Gastrocnemius medialis (tissue), 4 donors: ENCODE measurements around the gene USF3. TPM values are rescaled to one million over a fixed set of nuclear protein-coding genes. Genes with fewer than 3 reads are reported as not detected.

Source experiments
- ATAC-seq, 2 donors: fragments of 150-250 bp; one replicate each; pipeline ENCODE4 v1.9.1; 2016
- DNase-seq, 2 donors: peaks; one replicate each; pipeline ENCODE4 v3.0.0-alpha.2; 2019
- H3K27ac ChIP-seq, 4 donors: fragments of 200-600 bp; sonication (generic); 1 replicate in 1 of 4; 2 replicates in 3 of 4; pipeline ENCODE4 v1.5.1; 2016 to 2018; ENCODE audit warnings: mild to moderate bottlenecking in 2 of 4, moderate library complexity in 1 of 4
- H3K27me3 ChIP-seq, 3 donors: fragments of 200-600 bp; sonication (generic) in 2 of 3; 1 replicate in 1 of 3; 2 replicates in 2 of 3; pipeline versions ENCODE4 v1.5.1 to v1.6.0; 2016 to 2019; ENCODE audit warnings: mild to moderate bottlenecking in 1 of 3, moderate library complexity in 1 of 3
- H3K36me3 ChIP-seq, 2 donors: fragments of 200-600 bp; sonication (generic) in 1 of 2; one replicate each; pipeline ENCODE4 v1.5.1; 2017 to 2018
- H3K4me1 ChIP-seq, 2 donors: fragments of 200-600 bp; sonication (generic) in 1 of 2; one replicate each; pipeline ENCODE4 v1.5.1; 2016 to 2017; ENCODE audit warnings: mild to moderate bottlenecking in 2 of 2
- H3K4me3 ChIP-seq, 4 donors: fragments of 200-600 bp; sonication (generic) in 3 of 4; 1 replicate in 1 of 4; 2 replicates in 3 of 4; pipeline ENCODE4 v1.5.1; 2016 to 2019; ENCODE audit warnings: mild to moderate bottlenecking in 2 of 4
- H3K9me3 ChIP-seq, 3 donors: fragments of 200-600 bp; sonication (generic) in 2 of 3; 1 replicate in 1 of 3; 2 replicates in 2 of 3; pipeline ENCODE4 v1.5.1; 2016 to 2019
- POLR2A ChIP-seq, 2 donors: fragments of 450-650 bp; IDR thresholded peaks; one replicate each; pipeline ENCODE4 v1.6.1; 2017; ENCODE audit warnings: antibody characterized with exemption in 2 of 2, mild to moderate bottlenecking in 2 of 2, moderate library complexity in 2 of 2
- in situ Hi-C, 4 donors: fragments of 200-750 bp; cut with MboI; loops; one replicate each; pipeline versions ENCODE4 v1.15.0 to v1.8.0; 2017; ENCODE audit warnings: low sequenced_read_pairs in 4 of 4
- intact Hi-C: fragments of 100-400 bp; cut with DNase I; formaldehyde crosslinking; loops from one replicate; pipeline ENCODE4 v1.15.1; 2023; ENCODE audit warnings: low total_unique reads
- total RNA-seq, 4 donors: library from RNA; depleted of rRNA; stranded (reverse); fragments of >200 nt; gene quantifications; one replicate each; pipeline versions ENCODE4 v1.1.0 to v1.2.3, GENCODE V29; 2016
- TF ChIP-seq, protein P1 (sequence below), 5 experiments: fragments of 450-650 bp in 3 of 5; fragments of 200-600 bp in 2 of 5; sonication (generic) in 2 of 5; IDR thresholded peaks in 4 of 5; conservative IDR thresholded peaks in 1 of 5; 1 replicate in 4 of 5; 2 replicates in 1 of 5; pipeline ENCODE4 v1.5.1; 2016 to 2019; ENCODE audit warnings: antibody characterized with exemption in 5 of 5, mild to moderate bottlenecking in 3 of 5, moderate library complexity in 3 of 5

Gene USF3
- total RNA-seq, 4 donors from 2014 or later = 35.7 to 49.6 (median 40.1) TPM

DNA sequence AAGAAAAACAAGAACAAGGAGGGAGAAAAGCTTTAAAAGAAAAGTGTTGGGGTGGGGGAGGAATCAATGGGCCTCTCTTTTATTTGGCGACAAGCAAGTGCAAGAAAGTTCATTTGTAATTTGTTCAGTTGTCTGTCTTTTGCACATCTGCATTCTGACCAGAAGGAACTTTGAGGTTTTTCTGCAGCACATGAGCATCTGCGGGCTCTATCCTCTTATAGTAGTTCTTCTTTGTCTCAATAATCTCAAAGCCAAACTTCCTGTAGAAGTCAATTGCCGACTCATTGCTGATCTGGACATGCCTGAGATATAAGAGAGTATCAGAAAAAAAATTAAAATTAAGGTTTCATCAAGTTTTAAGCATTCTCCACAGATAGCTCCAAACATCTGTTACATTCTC, 25.2 kb upstream of the USF3 start:
- in situ Hi-C loops = no loop called here

DNA sequence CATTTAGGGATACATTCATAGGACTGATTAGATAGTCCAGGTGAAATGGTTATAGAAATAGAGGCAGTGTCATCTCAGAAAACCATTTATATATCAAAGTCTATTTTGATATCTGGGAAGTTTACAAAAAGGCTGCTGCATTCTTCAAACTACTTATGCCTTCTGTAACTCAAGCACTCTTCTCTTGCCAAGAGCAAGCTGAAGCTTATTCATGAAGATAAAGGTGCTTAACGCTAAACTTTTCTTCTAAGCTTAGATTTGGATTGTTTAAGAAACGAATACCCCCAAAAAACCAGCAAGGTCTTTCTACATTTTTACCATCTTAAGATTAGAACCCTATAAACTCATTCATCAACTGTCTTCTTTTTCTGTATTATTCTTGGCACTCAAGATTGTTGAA, 23.3 kb upstream of the USF3 start:
- intact Hi-C loops = no loop called here
- in situ Hi-C loops = no loop called here
- H3K36me3 ChIP-seq = peaks cover 0 to 23% of the 10 kb centered on the region in 2 donors
- H3K9me3 ChIP-seq = no peaks in the 10 kb centered on the region
- ATAC-seq = no peak
- H3K27me3 ChIP-seq = no peaks in the 10 kb centered on the region
- peaks cover 11 to 29% of the 10 kb centered on the region in 2 donors for H3K4me1 ChIP-seq
- TF ChIP-seq POLR2A (IDR thresholded peaks at IDR 0.05) = no peak
- TF ChIP-seq, protein P1, sequence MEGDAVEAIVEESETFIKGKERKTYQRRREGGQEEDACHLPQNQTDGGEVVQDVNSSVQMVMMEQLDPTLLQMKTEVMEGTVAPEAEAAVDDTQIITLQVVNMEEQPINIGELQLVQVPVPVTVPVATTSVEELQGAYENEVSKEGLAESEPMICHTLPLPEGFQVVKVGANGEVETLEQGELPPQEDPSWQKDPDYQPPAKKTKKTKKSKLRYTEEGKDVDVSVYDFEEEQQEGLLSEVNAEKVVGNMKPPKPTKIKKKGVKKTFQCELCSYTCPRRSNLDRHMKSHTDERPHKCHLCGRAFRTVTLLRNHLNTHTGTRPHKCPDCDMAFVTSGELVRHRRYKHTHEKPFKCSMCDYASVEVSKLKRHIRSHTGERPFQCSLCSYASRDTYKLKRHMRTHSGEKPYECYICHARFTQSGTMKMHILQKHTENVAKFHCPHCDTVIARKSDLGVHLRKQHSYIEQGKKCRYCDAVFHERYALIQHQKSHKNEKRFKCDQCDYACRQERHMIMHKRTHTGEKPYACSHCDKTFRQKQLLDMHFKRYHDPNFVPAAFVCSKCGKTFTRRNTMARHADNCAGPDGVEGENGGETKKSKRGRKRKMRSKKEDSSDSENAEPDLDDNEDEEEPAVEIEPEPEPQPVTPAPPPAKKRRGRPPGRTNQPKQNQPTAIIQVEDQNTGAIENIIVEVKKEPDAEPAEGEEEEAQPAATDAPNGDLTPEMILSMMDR (IDR thresholded peaks at IDR 0.05 in 4 of 5, conservative IDR thresholded peaks at IDR 0.05 in 1 of 5) = no peak
- peak overlapping the region in 1 of 4 donors; percentile 71 for H3K27ac ChIP-seq
- DNase-seq = no peak
- no peak overlapping the region for H3K4me3 ChIP-seq

More for the DNA sequence above, 25.2 kb upstream of the USF3 start:
- no peaks in the 10 kb centered on the region for H3K9me3 ChIP-seq
- no peaks in the 10 kb centered on the region for H3K27me3 ChIP-seq
- H3K27ac ChIP-seq = no peak overlapping the region
- intact Hi-C loops = no loop called here
- DNase-seq = no peak
- H3K4me3 ChIP-seq = no peak overlapping the region
- ATAC-seq = no peak
- TF ChIP-seq, protein P1 (IDR thresholded peaks at IDR 0.05 in 4 of 5, conservative IDR thresholded peaks at IDR 0.05 in 1 of 5) = no peak
- no peak for TF ChIP-seq POLR2A (IDR thresholded peaks at IDR 0.05)
- H3K36me3 ChIP-seq = peaks cover 0 to 23% of the 10 kb centered on the region in 2 donors
- peaks cover 11 to 30% of the 10 kb centered on the region in 2 donors for H3K4me1 ChIP-seq

- intact Hi-C loops (no loop called here), in situ Hi-C loops (no loop called here)
- Histone ChIP-seq H3K4me3 (no peak overlapping the region), H3K4me1 (peaks cover 11 to 29% of the 10 kb centered on the region in 2 donors), H3K36me3 (peaks cover 0 to 23% of the 10 kb centered on the region in 2 donors), H3K9me3 (no peaks in the 10 kb centered on the region), H3K27ac (peak overlapping the region in 1 of 4 donors; percentile 71), H3K27me3 (no peaks in the 10 kb centered on the region)
- DNase-seq (no peak), ATAC-seq (peak in 1 of 2 donors; percentile 56)
- no peak for TF ChIP-seq POLR2A (IDR thresholded peaks at IDR 0.05)
- TF ChIP-seq, protein P1 (IDR thresholded peaks at IDR 0.05 in 4 of 5, conservative IDR thresholded peaks at IDR 0.05 in 1 of 5) = no peak
Observed at GRCh38 chr3:113719294-113719693, 22.9 kb upstream of the USF3 start.

DNA sequence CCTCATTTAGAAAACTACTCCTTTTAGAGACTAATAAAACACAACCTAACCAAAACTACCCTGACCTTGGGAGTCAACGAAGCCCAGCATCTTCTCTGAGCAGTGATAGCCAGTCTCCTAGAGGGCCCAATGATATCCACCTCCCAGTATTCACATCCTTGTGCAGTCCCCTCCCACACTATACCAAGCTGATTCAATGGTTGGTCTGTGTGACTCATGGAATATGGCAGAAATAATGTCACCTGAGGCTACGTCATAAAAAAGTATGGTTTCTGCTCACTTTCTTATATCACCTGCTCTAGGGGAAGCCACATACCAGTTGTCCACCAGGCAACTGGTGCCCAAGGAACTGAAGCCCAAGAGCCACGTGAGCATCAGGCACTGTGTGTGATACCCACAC, 21.4 kb upstream of the USF3 start:
- Histone ChIP-seq H3K27ac (peak overlapping the region in 1 of 4 donors; percentile 71), H3K9me3 (no peaks in the 10 kb centered on the region), H3K36me3 (peaks cover 0 to 23% of the 10 kb centered on the region in 2 donors), H3K27me3 (no peaks in the 10 kb centered on the region), H3K4me1 (peaks cover 15 to 32% of the 10 kb centered on the region in 2 donors), H3K4me3 (no peak overlapping the region)
- in situ Hi-C loops = no loop called here
- intact Hi-C loops = no loop called here
- ATAC-seq (no peak), DNase-seq (no peak)
- TF ChIP-seq, protein P1 (IDR thresholded peaks at IDR 0.05 in 4 of 5, conservative IDR thresholded peaks at IDR 0.05 in 1 of 5) = no peak
- TF ChIP-seq POLR2A (IDR thresholded peaks at IDR 0.05) = no peak

DNA sequence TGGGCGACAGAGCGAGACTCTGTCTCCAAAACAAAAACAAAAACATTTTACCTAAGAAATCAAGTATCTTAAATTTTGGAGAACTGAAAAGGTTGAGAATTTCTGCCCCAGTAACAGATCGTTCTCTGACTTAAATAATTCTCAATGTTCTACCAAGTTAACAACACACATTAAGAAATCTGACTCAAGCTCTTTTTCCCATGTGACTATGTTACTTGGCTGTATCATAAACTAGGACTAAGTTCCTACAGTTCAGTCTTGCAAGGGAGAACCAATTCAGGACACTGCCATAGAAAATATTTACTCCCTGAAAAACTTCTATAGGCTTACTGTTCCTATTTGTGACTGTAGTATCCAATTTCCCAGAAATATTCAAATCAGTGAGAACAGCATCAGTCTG, 20.9 kb upstream of the USF3 start:
- H3K9me3 ChIP-seq = no peaks in the 10 kb centered on the region
- intact Hi-C loops = no loop called here
- peak overlapping the region in 2 of 4 donors; percentile 1 to 71 for H3K27ac ChIP-seq
- no peak overlapping the region for H3K4me3 ChIP-seq
- H3K4me1 ChIP-seq = peaks cover 15 to 32% of the 10 kb centered on the region in 2 donors
- peaks cover 0 to 23% of the 10 kb centered on the region in 2 donors for H3K36me3 ChIP-seq
- DNase-seq (no peak), ATAC-seq (peak; percentile 51 to 85)
- in situ Hi-C loops = no loop called here
- TF ChIP-seq, protein P1 (IDR thresholded peaks at IDR 0.05 in 4 of 5, conservative IDR thresholded peaks at IDR 0.05 in 1 of 5) = no peak
- TF ChIP-seq POLR2A (IDR thresholded peaks at IDR 0.05) = no peak
- no peaks in the 10 kb centered on the region for H3K27me3 ChIP-seq
